Measurements from ENCODE around the gene APOBEC3C.
"Not testable (repeated sequence)": the region's sequence is repeated elsewhere in the genome, so short reads cannot be mapped to it uniquely, and the experiment has no call there.

GRCh38 chr22:39051844-39052495 lies 37.9 kb downstream of the APOBEC3C start:
- not testable (repeated sequence) for TF ChIP-seq CTCF (conservative IDR thresholded peaks at IDR 0.05; ENCODE audit: low read depth, low read length); CEBPB (IDR thresholded peaks at IDR 0.05; ENCODE audit: low read depth, low read length); RAD21 (IDR thresholded peaks at IDR 0.05; ENCODE audit: low read length); POLR2A (IDR thresholded peaks at IDR 0.05; ENCODE audit: low read depth, low read length); FOS (IDR thresholded peaks at IDR 0.05; ENCODE audit: low read depth, low read length); SMC3 (IDR thresholded peaks at IDR 0.05; ENCODE audit: low read depth, low read length); USF2 (IDR thresholded peaks at IDR 0.05; ENCODE audit: low read depth, low read length); RFX5 (IDR thresholded peaks at IDR 0.05; ENCODE audit: low read depth, low read length); MAFK (IDR thresholded peaks at IDR 0.05; ENCODE audit: low read depth, low read length); BHLHE40 (IDR thresholded peaks at IDR 0.05; ENCODE audit: low read depth, low read length); MXI1 (IDR thresholded peaks at IDR 0.05; ENCODE audit: borderline replicate concordance, low read depth, low read length)
